ENCODE data around the gene KLK14.
A peak's percentile ranks its signal among the peaks of the same experiment; 100 is the strongest.

Gene KLK14, protein sequence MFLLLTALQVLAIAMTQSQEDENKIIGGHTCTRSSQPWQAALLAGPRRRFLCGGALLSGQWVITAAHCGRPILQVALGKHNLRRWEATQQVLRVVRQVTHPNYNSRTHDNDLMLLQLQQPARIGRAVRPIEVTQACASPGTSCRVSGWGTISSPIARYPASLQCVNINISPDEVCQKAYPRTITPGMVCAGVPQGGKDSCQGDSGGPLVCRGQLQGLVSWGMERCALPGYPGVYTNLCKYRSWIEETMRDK

DNA sequence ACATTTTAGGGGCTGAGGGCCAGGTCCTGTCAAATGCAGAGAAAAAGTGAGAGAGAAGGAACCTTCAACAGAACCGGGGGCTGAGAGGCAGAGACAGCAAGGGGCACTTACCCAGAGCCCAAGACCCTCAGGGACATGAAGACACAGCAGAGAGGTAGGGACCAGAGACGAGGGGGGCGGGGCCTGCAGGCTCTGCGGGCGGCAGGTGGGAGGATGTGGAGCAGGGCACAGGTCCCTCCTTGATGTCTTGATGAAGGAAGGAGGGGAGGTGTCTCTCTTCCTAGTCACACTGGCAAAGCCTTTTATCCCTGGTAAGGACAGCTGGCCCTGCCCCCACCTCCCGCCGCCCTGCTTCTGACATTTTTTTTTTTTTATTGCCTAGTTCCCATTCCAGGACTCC, at the start of gene KLK14:
Gene KLK14 (minus strand): TSS at position 277 of the 400 bp plus-strand sequence. CDS start 273 bp downstream, at position 4.
- no peak for DNase-seq

DNA sequence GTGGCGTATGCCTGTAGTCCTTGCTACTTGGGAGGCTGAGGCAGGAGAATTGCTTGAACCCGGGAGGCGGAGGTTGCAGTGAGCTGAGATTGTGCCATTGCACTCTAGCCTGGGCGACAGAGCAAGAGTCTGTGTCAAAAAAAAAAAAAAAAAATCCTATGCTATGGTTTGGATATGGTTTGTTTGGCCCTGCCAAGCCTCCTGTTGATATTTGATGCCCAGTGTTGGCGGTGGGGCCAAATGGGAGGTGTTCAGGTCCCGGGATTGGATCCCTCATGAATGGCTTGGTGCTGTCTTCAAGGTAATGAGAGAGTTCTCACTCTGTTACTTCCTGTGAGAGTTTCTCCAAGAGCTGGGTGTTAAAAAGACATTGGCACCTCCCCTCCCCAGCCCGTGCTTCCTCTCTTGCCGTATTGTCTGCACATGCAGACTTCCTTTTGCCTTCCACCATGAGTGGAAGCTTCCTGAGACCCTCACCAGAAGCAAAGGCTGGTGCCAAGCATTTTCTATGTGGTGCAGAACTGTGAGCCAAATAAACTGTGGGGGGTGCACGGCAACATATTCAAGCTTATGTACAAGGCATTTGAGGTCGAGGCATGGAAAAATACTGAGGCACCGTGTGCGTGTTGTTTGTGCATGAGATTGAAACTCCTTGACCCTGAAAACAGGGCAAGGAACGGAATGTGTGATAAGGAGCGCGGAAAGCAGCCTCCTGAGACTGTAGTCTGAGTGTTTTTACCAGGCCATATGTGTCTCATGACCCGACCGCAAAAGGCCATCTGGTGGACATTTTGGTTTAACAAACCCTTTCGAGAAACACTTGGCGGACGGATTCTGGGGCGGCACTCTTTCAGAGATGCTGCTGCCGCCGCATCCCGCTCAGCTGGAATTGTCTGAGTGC, 49.3 kb upstream of the KLK14 start:
- DNase-seq: no peak

DNA sequence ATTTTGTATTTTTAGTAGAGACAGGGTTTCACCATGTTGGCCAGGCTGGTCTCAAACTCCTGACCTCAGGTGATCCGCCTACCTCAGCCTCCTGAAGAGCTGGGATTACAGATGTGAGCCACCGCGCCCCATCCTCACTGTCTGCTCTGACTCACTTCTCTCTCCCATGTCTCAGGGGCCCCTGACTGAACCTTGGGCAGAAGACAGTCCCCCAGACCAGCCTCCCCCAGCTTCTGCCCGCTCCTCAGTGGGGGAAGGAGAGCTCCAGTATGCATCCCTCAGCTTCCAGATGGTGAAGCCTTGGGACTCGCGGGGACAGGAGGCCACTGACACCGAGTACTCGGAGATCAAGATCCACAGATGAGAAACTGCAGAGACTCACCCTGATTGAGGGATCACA, 47.0 kb upstream of the KLK14 start:
- DNase-seq: no peak

DNA sequence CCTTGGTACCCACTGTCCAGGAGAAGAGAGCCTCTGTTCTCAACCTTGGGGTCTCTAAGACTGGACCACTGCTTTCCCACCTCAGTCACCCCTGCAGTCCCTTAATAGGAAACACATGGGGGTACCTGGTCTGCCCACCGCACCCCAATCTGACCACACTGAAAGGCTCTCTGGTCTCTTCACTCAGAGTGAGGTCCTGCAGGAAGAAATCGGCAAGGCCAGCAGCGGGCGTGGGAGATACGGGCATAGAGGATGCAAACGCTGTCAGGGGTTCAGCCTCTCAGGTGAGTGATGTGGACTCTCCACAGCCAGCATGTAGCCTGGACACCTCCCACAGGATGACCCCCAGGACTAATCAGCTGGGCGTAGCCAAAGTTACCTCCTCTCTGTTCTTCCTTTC, 45.5 kb upstream of the KLK14 start:
- no peak for DNase-seq

DNA sequence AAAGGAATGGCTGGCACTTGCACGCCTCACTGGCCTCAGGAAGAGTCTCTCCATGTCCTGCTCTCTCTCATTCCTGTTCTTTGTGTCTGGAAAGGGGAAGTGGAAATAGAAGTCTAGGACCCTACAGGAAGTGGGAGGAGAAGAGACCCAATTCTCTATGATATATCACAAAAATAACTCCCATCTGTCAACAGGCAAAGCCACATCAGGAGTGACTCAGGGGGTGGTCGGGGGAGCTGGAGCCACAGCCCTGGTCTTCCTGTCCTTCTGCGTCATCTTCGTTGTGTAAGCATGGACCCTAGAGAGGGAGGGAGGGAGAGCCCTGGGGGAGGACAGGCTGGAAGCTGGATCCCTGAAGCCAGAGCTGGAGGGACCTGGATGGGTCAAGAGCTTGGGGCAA, 45.1 kb upstream of the KLK14 start:
- DNase-seq: peak in 3 of 58 donors; percentile 23 to 40 (median 23)

DNA sequence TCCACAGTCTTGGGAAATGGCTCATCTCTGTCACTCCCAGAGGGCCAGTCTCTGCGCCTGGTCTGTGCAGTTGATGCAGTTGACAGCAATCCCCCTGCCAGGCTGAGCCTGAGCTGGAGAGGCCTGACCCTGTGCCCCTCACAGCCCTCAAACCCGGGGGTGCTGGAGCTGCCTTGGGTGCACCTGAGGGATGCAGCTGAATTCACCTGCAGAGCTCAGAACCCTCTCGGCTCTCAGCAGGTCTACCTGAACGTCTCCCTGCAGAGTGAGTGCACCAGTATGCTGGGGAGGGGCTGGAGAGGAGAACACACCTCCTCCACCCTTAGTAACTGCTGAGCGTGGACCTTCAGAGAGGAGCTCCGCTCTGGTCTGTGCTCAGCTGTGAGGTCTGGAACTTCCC, 44.3 kb upstream of the KLK14 start:
- no peak for DNase-seq

DNA sequence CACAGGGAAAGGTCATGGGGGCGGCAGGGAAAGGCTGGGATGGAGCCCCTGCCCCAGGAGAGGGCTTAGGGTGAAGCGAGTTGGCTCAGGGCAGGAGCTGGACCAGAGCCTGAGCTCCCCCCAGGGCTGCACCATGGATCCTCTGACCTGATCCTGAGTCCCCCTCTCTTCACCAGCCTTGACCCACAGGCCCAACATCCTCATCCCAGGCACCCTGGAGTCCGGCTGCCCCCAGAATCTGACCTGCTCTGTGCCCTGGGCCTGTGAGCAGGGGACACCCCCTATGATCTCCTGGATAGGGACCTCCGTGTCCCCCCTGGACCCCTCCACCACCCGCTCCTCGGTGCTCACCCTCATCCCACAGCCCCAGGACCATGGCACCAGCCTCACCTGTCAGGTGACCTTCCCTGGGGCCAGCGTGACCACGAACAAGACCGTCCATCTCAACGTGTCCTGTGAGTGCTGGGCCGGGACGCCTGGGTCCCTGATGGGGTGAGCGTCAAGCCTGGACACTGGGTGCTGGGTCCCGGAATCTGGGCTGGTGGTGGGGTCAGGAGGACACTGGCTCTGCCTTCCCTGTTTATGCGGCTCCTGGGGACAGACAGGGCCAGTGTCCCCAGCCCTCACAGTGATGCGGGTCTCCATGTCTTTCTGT, 42.9 kb upstream of the KLK14 start:
- DNase-seq: no peak

DNA sequence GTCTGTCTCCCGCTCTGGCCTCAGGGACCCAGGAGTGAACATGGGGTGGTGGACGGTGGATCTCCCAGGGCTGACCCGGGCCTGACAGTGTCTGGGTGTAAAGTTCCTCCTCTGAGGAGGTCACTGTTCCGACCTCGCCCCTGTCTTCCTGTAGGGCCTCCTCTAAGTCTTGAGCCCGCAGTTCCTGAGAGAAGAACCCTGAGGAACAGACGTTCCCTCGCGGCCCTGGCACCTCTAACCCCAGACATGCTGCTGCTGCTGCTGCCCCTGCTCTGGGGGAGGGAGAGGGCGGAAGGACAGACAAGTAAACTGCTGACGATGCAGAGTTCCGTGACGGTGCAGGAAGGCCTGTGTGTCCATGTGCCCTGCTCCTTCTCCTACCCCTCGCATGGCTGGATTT, 42.0 kb upstream of the KLK14 start, which contains the start of gene SIGLEC9:
Gene SIGLEC9 (plus strand): TSS at position 178 of the 400 bp plus-strand sequence. CDS start 69 bp downstream, at position 247.
- DNase-seq: peak in 17 of 58 donors; percentile 2 to 38 (median 15)

DNA sequence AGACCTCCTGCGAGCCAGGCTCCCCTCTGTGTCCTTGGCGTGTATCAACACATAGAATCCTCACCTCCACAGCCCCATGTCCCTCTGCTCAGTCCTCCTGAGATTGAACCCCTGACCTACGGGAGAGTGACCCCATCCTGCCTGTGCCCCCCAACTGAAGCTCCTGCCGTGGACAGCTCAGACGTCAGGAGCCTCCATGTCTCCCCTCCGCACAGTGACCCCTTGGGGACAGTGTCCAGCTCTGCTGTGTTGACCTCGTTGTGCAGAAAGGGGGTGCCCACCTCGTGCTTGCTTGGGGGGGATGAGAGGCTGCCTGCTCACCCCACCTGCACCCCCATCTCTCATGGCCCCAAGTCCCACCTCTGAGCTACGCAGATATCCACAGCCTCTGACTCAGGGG, 41.5 kb upstream of the KLK14 start:
- DNase-seq: no peak

DNA sequence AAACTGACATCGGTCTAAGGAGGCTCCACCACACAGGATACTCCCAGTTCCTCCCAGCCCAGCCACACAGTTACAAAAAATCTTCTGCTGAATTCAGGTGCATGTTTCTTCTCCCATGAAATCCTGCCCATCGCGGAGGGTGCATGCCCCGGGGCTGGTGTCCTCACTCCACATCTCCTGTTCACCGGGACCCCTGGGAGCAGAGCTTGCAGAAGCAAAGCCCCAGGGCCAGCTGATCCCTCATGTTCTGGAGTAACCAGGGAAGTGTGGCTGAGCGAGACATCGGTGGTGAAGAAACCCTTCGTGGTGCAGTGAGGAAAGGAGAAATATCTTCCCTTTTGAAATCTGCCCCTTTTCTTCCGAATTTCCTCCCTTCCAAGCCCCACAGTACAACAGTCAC, 41.1 kb upstream of the KLK14 start:
- no peak for DNase-seq

DNA sequence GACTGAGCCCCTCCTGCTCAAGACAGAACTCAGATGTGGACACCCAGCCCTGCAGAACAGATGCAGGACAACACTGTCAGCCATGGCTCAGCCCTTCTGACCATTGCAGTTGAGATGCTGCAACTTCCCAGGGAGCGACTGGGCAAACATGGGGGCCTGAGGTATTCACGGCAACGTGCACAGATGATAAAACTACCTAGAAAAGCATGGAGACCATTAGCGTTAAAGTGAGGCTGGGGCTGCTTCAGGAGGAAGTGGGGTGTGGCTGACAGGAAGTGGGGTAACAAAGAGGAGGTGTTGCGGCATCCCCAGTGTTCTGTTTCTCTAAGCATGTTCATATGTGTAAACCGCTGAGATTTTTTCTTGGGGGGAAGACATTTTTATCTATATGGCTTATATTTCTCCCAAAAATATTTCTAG, 40.7 kb upstream of the KLK14 start:
- no peak for DNase-seq

DNA sequence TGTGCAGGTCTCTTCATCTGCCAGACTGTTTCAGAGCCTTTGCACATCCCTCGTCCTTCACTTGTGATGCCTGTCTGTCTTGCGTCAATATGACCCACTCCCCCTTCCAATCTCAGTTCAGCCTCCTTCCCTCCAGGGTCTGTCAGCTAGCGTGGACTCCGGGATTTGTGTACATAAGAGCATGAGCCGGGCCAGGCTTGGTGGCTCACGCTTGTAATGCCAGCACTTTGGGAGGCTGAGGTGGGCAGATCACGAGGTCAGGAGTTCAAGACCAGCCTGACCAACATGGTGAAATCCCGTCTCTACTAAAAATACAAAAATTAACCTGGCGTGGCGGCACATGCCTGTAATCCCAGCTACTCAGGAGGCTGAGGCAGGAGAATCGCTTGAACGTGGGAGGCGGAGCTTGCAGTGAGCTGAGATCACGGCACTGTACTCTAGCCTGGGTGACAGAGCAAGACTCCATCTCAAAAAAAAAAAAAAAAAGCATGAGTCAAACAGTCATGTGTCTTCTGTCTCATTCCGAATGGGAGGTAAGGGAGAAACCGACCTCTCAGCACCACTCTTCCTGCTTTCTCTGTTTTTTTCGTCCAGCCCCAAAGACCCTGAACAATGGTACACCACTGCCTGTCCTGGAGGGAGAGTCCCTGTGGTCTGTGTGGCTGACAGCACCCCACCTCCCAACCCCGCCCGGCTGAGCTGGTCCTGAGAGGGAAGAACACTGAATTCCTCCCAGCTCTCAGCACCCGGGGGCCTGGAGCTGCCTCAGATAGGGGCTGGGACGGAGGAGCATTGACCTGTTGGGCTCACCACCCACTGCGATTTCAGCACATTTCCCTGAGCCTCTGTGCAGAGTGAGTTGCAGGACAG, 39.7 kb upstream of the KLK14 start:
- no peak for DNase-seq

DNA sequence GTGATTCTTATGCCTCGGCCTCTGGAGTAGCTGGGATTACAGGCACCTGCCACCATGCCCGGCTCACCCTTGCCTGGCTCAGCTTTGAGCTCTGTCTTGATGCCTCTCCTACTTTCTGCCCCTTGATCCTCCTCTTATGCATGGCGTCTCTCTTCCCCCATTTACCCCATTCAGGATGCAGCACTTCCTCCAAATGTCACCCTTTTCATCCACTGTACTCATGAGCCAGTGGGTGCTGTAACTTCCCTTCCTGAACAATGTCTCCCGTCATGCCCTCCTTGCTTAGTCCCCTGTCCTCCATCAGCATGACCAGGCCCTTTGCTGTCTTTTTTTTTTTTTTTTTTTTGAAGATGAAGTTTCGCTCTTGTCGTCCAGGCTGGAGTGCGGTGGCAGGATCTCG, 38.6 kb upstream of the KLK14 start:
- DNase-seq: no peak

DNA sequence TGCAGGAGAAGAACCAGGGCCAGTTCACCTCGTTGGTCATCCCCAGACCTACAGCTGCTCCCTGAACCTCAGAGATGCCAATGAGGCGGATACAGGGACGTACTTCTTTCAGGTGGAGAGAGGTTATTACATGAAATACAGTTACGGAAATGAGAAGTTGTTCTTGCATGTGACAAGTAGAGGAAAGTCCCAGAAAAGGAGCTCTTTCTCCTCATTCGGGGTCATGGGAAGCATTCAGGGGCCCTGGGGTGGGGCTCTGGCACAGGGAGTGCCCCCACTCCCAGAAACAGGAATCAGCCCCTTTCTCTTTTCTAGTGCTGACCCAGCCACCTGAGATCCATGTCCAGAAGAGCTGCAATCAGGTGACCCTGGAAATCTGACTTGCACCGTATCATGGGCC, 37.5 kb upstream of the KLK14 start:
- no peak for DNase-seq

DNA sequence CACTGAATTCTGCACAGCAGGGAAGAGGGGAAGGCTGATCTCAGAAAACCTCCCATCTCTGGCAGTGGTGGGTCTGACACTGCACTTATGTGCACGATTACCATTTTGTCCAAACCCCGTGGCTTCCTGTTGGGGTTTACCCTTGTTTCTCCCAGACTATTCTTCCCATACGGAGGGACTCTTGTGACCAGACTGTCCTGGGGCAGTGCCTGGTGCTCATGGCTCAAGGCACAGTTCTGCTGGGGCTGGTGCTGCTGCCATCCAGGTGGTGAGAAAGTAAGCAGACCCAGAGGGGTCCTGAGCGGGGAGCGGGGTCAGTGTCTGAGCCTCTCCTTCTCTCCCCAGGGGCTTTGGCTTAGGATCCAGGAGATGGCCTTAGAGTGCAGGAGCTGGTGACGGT, 36.9 kb upstream of the KLK14 start:
- DNase-seq: no peak

DNA sequence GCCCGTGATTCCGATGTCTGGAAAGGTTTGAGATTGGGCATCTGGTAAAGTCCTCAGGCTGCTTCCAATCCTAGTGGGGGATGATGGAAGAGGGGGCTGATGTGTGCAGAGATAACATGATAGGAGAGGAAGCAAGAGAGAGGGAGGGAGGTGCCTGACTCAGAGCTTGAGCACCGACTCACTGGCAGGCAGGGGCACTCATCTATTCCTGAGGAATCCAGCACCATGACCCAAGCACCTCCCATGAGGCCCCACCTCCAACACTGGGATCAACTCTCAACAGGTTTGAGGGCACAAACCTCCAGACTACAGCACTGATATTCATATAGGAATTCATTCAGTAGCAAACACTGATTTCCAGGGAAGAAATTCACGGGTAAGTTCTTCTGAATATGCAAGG, 36.4 kb upstream of the KLK14 start:
- DNase-seq: no peak

DNA sequence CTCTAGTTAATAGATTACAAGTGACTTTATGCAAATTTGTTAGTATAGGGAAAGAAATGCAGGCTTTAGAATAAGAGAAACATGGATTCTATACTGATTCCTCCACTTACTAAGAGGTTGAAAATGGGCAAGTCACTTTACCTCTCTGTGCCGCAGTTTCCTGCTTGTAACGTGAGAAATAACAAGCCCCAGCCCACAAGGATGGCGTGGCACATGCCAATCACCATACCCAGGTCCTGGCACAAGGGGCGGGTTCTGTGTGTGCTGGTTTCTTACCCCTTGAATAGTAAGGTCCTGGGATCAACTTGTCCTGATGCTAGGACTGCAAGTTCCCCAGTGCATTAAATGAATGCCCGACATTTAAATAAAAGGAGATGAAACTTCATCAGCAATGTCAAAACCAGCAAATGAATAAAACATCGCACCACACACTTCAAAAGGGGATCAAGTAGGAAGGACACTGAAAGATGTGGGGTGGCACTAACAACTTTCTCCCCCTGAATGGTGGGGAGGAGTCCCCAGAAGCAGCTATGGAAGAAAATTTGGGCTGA, 34.1 kb upstream of the KLK14 start:
- no peak for DNase-seq

DNA sequence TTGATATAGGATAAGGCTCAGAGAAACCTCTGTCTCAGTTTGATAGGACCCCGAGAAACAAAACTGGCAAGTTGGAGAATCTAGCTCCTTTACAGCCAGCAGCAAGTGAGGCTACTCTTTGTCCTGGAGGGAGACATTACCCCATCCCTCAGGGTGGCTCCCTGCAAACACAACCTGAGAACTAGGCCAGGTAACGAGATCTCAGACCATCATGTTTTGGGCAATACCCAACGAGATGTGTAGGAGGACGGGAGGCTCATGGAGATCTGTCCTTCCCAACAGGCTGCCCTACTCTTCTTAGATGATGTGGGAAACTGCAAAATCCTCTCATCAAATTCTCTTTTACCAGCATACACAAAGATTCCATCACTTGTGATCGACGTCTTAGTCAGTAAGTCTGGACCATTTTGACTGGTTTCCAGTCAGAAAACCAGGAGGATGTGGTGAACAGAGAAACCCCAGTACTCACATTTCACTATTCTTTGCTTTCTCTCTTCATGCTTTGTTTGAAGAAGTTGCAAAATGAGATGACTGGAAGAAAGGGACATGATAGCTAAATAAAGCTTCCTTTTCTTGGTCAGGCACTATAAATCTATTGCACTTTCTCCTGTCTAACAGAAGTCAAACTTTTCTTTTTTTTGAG, 31.5 kb upstream of the KLK14 start:
- no peak for DNase-seq

DNA sequence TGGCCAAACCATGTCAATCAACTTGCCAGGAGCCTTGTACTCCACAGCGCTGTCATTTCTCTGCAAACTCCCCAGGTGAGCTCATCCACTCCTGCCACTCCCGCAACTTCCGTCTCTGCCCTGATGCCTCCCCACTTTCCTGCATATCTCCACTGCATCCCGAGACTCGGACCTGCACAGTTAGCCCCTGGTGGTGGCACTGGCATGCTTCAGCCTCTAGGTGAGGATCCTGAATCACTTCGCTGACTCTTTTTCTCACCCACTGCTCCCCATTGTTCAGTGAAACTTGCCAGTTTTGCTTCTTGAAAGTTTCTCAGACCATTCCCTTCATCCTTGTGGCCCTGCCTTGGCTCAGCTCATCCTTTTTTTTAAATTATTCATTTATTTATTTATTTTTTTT, 28.9 kb upstream of the KLK14 start:
- DNase-seq: no peak

DNA sequence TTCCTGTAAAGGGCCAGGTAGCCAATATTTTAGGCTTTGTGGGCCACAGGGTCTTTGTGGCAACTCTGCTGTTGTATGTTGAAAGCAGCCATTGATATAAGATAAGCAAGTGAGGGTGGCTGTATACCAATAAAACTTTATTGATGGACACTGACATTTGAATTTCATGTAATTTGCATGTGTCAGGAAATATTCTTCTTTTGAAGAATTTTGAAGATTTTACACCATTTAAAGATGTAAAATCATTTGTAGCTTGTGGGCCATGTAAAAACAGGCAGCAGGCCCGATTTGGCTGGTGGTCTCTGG, 27.9 kb upstream of the KLK14 start:
- DNase-seq: no peak

DNA sequence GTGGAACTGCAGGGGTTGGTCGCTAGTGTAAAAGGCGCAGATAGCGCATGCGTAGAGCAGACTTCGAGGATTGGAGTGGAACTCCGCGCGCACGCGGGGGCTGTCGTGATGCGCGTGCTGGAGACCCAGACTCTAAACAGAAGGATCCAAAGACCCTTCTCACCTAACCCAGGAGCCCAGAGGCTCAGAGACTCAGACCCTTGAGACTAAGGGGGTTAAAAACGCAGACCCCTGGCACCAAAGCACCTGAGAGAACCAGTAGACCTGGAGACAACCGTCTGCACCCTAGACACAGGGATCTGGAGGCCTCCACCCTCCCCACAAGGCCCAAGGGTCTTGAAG, 26.1 kb upstream of the KLK14 start:
- peak in 17 of 58 donors; percentile 74 to 93 (median 86) for DNase-seq
